Panc1 (cell line): Measurements from ENCODE around the gene CNOT4. TPM values are rescaled to one million over a fixed set of nuclear protein-coding genes. Genes with fewer than 3 reads are reported as not detected.

Source experiments
- ATAC-seq: fragments of 200-7000 bp; cut with Tn5 transposase; 2 replicates; pipeline ENCODE4 v1.9.1; 2020; ENCODE audit warnings: mild to moderate bottlenecking, moderate library complexity
- BruUV-seq: library from RNA; stranded (reverse); fragments of 400-500 nt; replicated peaks from 2 replicates; lab custom pipeline; 2021; lab: Mats Ljungman, UMichigan
- CTCF ChIA-PET: fragments of 300-600 bp; sonication (Branson Sonifier 250); formaldehyde crosslinking; loops from one replicate; lab custom pipeline; 2022; ENCODE audit warnings: antibody characterized with exemption; lab: Charles Lee
- POLR2A ChIA-PET: fragments of 300-600 bp; sonication (Branson Sonifier 250); formaldehyde crosslinking; loops from one replicate; lab custom pipeline; 2022; ENCODE audit warnings: antibody characterized with exemption; lab: Charles Lee
- DNase-seq: peaks from one replicate; pipeline ENCODE4 v3.0.0-alpha.2; 2010; ENCODE audit warnings: low read depth, low spot score
- H3K27ac ChIP-seq: 2 replicates; pipeline ENCODE4 v1.5.1; 2011; ENCODE audit warnings: mild to moderate bottlenecking, low read length, inconsistent platforms
- H3K27me3 ChIP-seq: fragments of 200-500 bp; sonication (Bioruptor generic); 2 replicates; pipeline ENCODE4 v1.6.0; 2014; ENCODE audit warnings: low read length, inconsistent platforms; ENCODE audit not compliant: control insufficient read depth, insufficient read depth
- H3K36me3 ChIP-seq: fragments of 200-500 bp; sonication (Bioruptor generic); 2 replicates; pipeline ENCODE4 v1.5.1; 2014; ENCODE audit warnings: inconsistent platforms, mild to moderate bottlenecking, low read length, moderate library complexity; ENCODE audit not compliant: control insufficient read depth, insufficient read depth
- H3K4me1 ChIP-seq: 2 replicates; pipeline ENCODE4 v1.5.1; 2011; ENCODE audit warnings: inconsistent platforms, mild to moderate bottlenecking, low read length, moderate library complexity; ENCODE audit not compliant: control insufficient read depth, insufficient read depth
- H3K4me3 ChIP-seq, 2 experiments: 2 replicates each; pipeline ENCODE4 v1.5.1; 2011 to 2012; ENCODE audit warnings: low read depth in 2 of 2, low read length in 2 of 2, mild to moderate bottlenecking in 2 of 2, inconsistent platforms in 1 of 2, moderate library complexity in 1 of 2
- H3K9me3 ChIP-seq: fragments of 200-500 bp; sonication (Bioruptor generic); 2 replicates; pipeline ENCODE4 v1.5.1; 2014; ENCODE audit warnings: low read depth, mild to moderate bottlenecking, inconsistent platforms, low read length, moderate library complexity; ENCODE audit not compliant: control insufficient read depth, insufficient read depth
- CTCF ChIP-seq: fragments of 450-650 bp; IDR thresholded peaks from 2 replicates; pipeline ENCODE4 v1.5.1; 2017; ENCODE audit warnings: mild to moderate bottlenecking
- POLR2AphosphoS5 ChIP-seq: IDR thresholded peaks from 2 replicates; pipeline ENCODE4 v1.6.1; 2012; ENCODE audit warnings: mild to moderate bottlenecking, low read depth, low read length, moderate library complexity
- REST ChIP-seq, 2 experiments: IDR thresholded peaks; 2 replicates each; pipeline ENCODE4 v1.6.1; 2011 to 2012; ENCODE audit warnings: low read depth in 2 of 2, control low read depth in 1 of 2, low read length in 1 of 2, mild to moderate bottlenecking in 1 of 2, moderate library complexity in 1 of 2; ENCODE audit not compliant: insufficient read depth in 1 of 2
- SIN3A ChIP-seq: IDR thresholded peaks from 2 replicates; pipeline ENCODE4 v1.6.1; 2012; ENCODE audit warnings: low read depth, mild to moderate bottlenecking, low read length, moderate library complexity, borderline replicate concordance; ENCODE audit not compliant: insufficient read depth
- TCF7L2 ChIP-seq: IDR thresholded peaks from 2 replicates; pipeline ENCODE4 v1.6.1; 2011; ENCODE audit warnings: mild to moderate bottlenecking, low read depth, low read length, inconsistent platforms
- in situ Hi-C: cut with HindIII; loops from 2 replicates; pipeline ENCODE4 v1.10.0; 2016; ENCODE audit warnings: low sequenced_read_pairs, low pct_unique_long_range_greater_than_20kb
- intact Hi-C: fragments of 100-400 bp; cut with micrococcal nuclease; formaldehyde crosslinking; loops from one replicate; pipeline ENCODE4 v1.10.0; 2022; ENCODE audit not compliant: unreplicated experiment
- total RNA-seq: library from RNA; stranded (reverse); gene quantifications from one replicate; pipeline ENCODE4 v1.2.1, GENCODE V29; 2021; ENCODE audit not compliant: unreplicated experiment

The CNOT4 gene
- total RNA-seq, 1 experiment from 2014 or later, result 22.3 TPM

GRCh38 chr7:135550196-135550595, 40.3 kb upstream of the CNOT4 start:
- ATAC-seq, result no peak
- Histone ChIP-seq H3K36me3 (no peaks in the 10 kb centered on the region), H3K27ac (no peak overlapping the region), H3K4me3 (no peak overlapping the region), H3K27me3 (no peaks in the 10 kb centered on the region), H3K4me1 (no peaks in the 10 kb centered on the region), H3K9me3 (no peaks in the 10 kb centered on the region)
- intact Hi-C loops (no loop called here), in situ Hi-C loops (no loop called here)
- ChIA-PET POLR2A (no interaction called here), CTCF (no interaction called here)
- no peak for TF ChIP-seq POLR2AphosphoS5
- no peak for TF ChIP-seq SIN3A
- TF ChIP-seq TCF7L2, result no peak
- no peak for TF ChIP-seq CTCF
- no peak for TF ChIP-seq REST (IDR thresholded peaks at IDR 0.05; ENCODE audit: insufficient read depth in 1 of 2, low read depth in 2 of 2, low read length in 1 of 2)
- BruUV-seq, result no TSS peak
- no peak for DNase-seq

- POLR2A ChIA-PET, result no interaction called here
- Histone ChIP-seq H3K4me1 (no peaks in the 10 kb centered on the region), H3K36me3 (no peaks in the 10 kb centered on the region), H3K4me3 (no peak overlapping the region), H3K9me3 (no peaks in the 10 kb centered on the region), H3K27ac (no peak overlapping the region), H3K27me3 (no peaks in the 10 kb centered on the region; the same call in 1 of the 2 replicates)
- TF ChIP-seq REST (IDR thresholded peaks at IDR 0.05; ENCODE audit: insufficient read depth in 1 of 2, low read depth in 2 of 2, low read length in 1 of 2) (no peak), TCF7L2 (no peak), CTCF (no peak), POLR2AphosphoS5 (no peak)
- ATAC-seq (no peak), DNase-seq (no peak)
- BruUV-seq, result no TSS peak
- intact Hi-C loops, result no loop called here
- in situ Hi-C loops, result no loop called here
- CTCF ChIA-PET, result no interaction called here
These were observed 31.1 kb upstream of the CNOT4 start for GRCh38 chr7:135541029-135541428.
